ENCODE measurements around the gene PHPT1. TPM values are rescaled to one million over a fixed set of nuclear protein-coding genes. Genes with fewer than 3 reads are reported as not detected.
"Not testable (repeated sequence)": the region's sequence is repeated elsewhere in the genome, so short reads cannot be mapped to it uniquely, and the experiment has no call there.

The PHPT1 gene
- total and polyA plus RNA-seq, 2 of the 8 experiments (the other 6 are each of a cell fraction or from before 2014, with no cell fraction given) = 109 to 226 TPM

- TF ChIP-seq KDM4A (IDR thresholded peaks at IDR 0.05; ENCODE audit: low read depth, low read length, severe bottlenecking) (no peak), SIRT6 (IDR thresholded peaks at IDR 0.05; ENCODE audit: low read length) (no peak), MAX (IDR thresholded peaks at IDR 0.05) (no peak), CEBPB (IDR thresholded peaks at IDR 0.05; ENCODE audit: low read depth, low read length) (no peak), CBX8 (IDR thresholded peaks at IDR 0.05; ENCODE audit: borderline replicate concordance, low read depth, low read length) (no peak)
Measured at GRCh38 chr9:136832581-136832980, 16.6 kb upstream of the PHPT1 start (continued).

- not testable (repeated sequence) for H2BK12ac ChIP-seq (ENCODE audit: low read depth, low read length); H3K79me1 ChIP-seq (ENCODE audit: low read depth, low read length); H2AFZ ChIP-seq (ENCODE audit: low read length); H3K56ac ChIP-seq (replicated peaks; ENCODE audit: insufficient read length, low read depth, low read length); H2BK20ac ChIP-seq (ENCODE audit: low read length); H3K23me2 ChIP-seq (ENCODE audit: low read depth, low read length); H3K9ac ChIP-seq (replicated peaks in 1 of 4; ENCODE audit: extremely low read depth in 1 of 4, low read depth in 3 of 4, low read length in 3 of 4); H3K4me2 ChIP-seq (ENCODE audit: insufficient read depth in 1 of 2, low read depth in 2 of 2, low read length in 2 of 2); H3K9me3 ChIP-seq (ENCODE audit: insufficient read depth in 2 of 2, low read depth in 1 of 2, low read length in 1 of 2); H2BK120ac ChIP-seq (replicated peaks; ENCODE audit: low read depth, low read length); H3K14ac ChIP-seq (ENCODE audit: insufficient read length); H3K27ac ChIP-seq (ENCODE audit: low read depth, low read length); H2AK5ac ChIP-seq (ENCODE audit: low read depth, low read length); FAIRE-seq; H3K4me1 ChIP-seq (replicated peaks in 1 of 4; ENCODE audit: control insufficient read depth in 3 of 4, insufficient read depth in 4 of 4, low read length in 3 of 4); H2BK15ac ChIP-seq (ENCODE audit: low read length); DNase-seq (ENCODE audit: low read depth in 1 of 2, low spot score in 2 of 2); H3K4ac ChIP-seq (replicated peaks; ENCODE audit: insufficient read length, low read depth, low read length); H4K8ac ChIP-seq (ENCODE audit: extremely low read depth, insufficient read depth, low read length); H3K4me3 ChIP-seq (ENCODE audit: extremely low read depth in 1 of 4, insufficient read depth in 2 of 4, low read depth in 3 of 4, low read length in 4 of 4); H4K91ac ChIP-seq (replicated peaks; ENCODE audit: insufficient read length, low read length); H3K27me3 ChIP-seq (replicated peaks in 1 of 4; ENCODE audit: control insufficient read depth in 3 of 4, extremely low read depth in 1 of 4, insufficient read depth in 3 of 4, low read length in 3 of 4); H3K18ac ChIP-seq (ENCODE audit: extremely low read depth, low read length); H3K79me2 ChIP-seq (ENCODE audit: control insufficient read depth in 1 of 2, insufficient read depth in 2 of 2, low read length in 2 of 2); H4K5ac ChIP-seq (ENCODE audit: insufficient read length, low read depth, low read length); H2BK5ac ChIP-seq (ENCODE audit: low read depth, low read length); H3K23ac ChIP-seq (ENCODE audit: insufficient read length)
- ChIA-PET CTCF (ENCODE audit: partially characterized antibody) (interaction anchor here (1.9 to 9.0 kb wide), 3 partner anchors 9 to 40 kb away, joined by 4 to 55 read pairs (median 6); partner anchors contain the start of gene AJM1), POLR2A (ENCODE audit: partially characterized antibody) (interaction anchor here (0.6 to 20.5 kb wide), 6 partner anchors 11 to 443 kb away, joined by 3 to 248 read pairs (median 14); partner anchors contain the start of genes MAMDC4 and RABL6)
- H3K36me3 ChIP-seq (ENCODE audit: control insufficient read depth in 2 of 4, insufficient read depth in 4 of 4, low read length in 3 of 4) = peaks cover 9 to 43% (median 28%) of the 10 kb centered on the region in 4 experiments
- WGBS, 2 experiments (ENCODE audit: extremely low coverage in 1 of 2, insufficient coverage in 1 of 2, insufficient read length in 1 of 2, insufficient replicate concordance in 2 of 2, low coverage in 1 of 2, low lambda C conversion rate in 2 of 2, missing lambda C conversion rate in 1 of 2) = 88% methylated on average over 10 of the region's 16 CpGs; no CpG with 5 or more reads in 1 of the 2 experiments
- H4K20me1 ChIP-seq (replicated peaks in 1 of 2; ENCODE audit: control insufficient read depth in 1 of 2, insufficient read depth in 2 of 2, low read length in 2 of 2) = peaks cover 3 to 15% of the 10 kb centered on the region in 2 experiments
Measured at GRCh38 chr9:136833381-136834048, 15.7 kb upstream of the PHPT1 start.
